ENCODE data around the gene PDCD4.

Gene PDCD4

GRCh38 chr10:110852947-110853346 lies 18.8 kb upstream of the PDCD4 start:
- DNase-seq (ENCODE audit: low read depth) = no peak
- TF ChIP-seq, protein P1, sequence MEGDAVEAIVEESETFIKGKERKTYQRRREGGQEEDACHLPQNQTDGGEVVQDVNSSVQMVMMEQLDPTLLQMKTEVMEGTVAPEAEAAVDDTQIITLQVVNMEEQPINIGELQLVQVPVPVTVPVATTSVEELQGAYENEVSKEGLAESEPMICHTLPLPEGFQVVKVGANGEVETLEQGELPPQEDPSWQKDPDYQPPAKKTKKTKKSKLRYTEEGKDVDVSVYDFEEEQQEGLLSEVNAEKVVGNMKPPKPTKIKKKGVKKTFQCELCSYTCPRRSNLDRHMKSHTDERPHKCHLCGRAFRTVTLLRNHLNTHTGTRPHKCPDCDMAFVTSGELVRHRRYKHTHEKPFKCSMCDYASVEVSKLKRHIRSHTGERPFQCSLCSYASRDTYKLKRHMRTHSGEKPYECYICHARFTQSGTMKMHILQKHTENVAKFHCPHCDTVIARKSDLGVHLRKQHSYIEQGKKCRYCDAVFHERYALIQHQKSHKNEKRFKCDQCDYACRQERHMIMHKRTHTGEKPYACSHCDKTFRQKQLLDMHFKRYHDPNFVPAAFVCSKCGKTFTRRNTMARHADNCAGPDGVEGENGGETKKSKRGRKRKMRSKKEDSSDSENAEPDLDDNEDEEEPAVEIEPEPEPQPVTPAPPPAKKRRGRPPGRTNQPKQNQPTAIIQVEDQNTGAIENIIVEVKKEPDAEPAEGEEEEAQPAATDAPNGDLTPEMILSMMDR (IDR thresholded peaks at IDR 0.05; ENCODE audit: control insufficient read depth, extremely low read depth, insufficient read depth) = no peak
- no peak overlapping the region for H3K4me3 ChIP-seq (ENCODE audit: low read depth, low read length)

- peak; percentile 41 for DNase-seq (ENCODE audit: low read depth)
- H3K4me3 ChIP-seq (ENCODE audit: low read depth, low read length) = no peak overlapping the region
- TF ChIP-seq, protein P1 (IDR thresholded peaks at IDR 0.05; ENCODE audit: control insufficient read depth, extremely low read depth, insufficient read depth) = no peak
Observed at GRCh38 chr10:110853921-110854605, 17.7 kb upstream of the PDCD4 start.

GRCh38 chr10:110857265-110858171 lies 14.2 kb upstream of the PDCD4 start:
- TF ChIP-seq, protein P1 (IDR thresholded peaks at IDR 0.05; ENCODE audit: control insufficient read depth, extremely low read depth, insufficient read depth) = no peak
- H3K4me3 ChIP-seq (ENCODE audit: low read depth, low read length) = no peak overlapping the region
- DNase-seq (ENCODE audit: low read depth) = peak; percentile 68

DNA sequence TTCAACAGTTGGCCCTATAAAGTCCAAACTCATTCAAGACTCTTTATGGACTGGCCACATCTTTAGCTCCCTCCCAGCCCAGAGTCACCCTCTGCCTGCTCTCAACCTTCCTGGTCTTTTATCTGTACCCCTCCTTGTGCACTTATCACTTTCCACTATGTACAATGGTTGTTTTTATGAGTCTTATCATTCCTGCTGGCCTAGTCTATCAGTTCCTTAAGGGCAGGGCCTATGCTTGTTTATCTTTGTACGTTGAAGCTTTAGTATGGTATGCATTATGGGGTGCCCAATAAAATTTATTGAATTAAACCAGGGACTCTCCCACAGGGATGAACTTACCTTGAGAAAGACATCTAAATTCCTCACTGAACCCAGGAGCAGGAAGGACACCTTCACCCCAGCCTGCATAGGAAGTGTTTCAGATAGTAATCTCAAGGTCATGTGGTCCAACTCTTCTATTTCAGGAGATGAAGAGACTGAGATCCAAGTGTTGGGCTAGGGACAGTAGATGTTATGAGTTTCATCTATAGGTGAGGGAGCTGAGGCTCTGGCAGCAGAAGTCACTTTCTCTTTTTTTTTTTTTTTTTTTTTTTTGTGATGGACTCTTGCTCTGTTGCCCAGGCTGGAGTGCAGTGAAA lies 13.3 kb upstream of the PDCD4 start:
- DNase-seq (ENCODE audit: low read depth) = no peak
- TF ChIP-seq, protein P1 (IDR thresholded peaks at IDR 0.05; ENCODE audit: control insufficient read depth, extremely low read depth, insufficient read depth) = no peak
- H3K4me3 ChIP-seq (ENCODE audit: low read depth, low read length) = no peak overlapping the region

- H3K4me3 ChIP-seq (ENCODE audit: low read depth, low read length) = no peak overlapping the region
- TF ChIP-seq, protein P1 (IDR thresholded peaks at IDR 0.05; ENCODE audit: control insufficient read depth, extremely low read depth, insufficient read depth) = no peak
- DNase-seq (ENCODE audit: low read depth) = no peak
Observed at GRCh38 chr10:110859206-110859972, 12.3 kb upstream of the PDCD4 start.

- no peak overlapping the region for H3K4me3 ChIP-seq (ENCODE audit: low read depth, low read length)
- no peak for DNase-seq (ENCODE audit: low read depth)
- TF ChIP-seq, protein P1 (IDR thresholded peaks at IDR 0.05; ENCODE audit: control insufficient read depth, extremely low read depth, insufficient read depth) = no peak
Observed at GRCh38 chr10:110859973-110860376, 11.8 kb upstream of the PDCD4 start.
